Testis (tissue), 3 donors: ENCODE measurements around the gene ELMO1. TPM values are rescaled to one million over a fixed set of nuclear protein-coding genes. Genes with fewer than 3 reads are reported as not detected.

Experiments used
- DNase-seq: peaks from one replicate; pipeline ENCODE4 v3.0.0-alpha.2; 2019
- H3K27ac ChIP-seq, 2 donors: fragments of 200-600 bp; sonication (generic); one replicate each; pipeline ENCODE4 v1.5.1; 2019
- H3K27me3 ChIP-seq: fragments of 200-600 bp; sonication (generic); one replicate; pipeline ENCODE4 v1.5.1; 2019
- H3K36me3 ChIP-seq: fragments of 200-600 bp; sonication (generic); one replicate; pipeline ENCODE4 v1.5.1; 2017; ENCODE audit warnings: low read depth; ENCODE audit errors: missing control alignments
- H3K4me1 ChIP-seq: fragments of 200-600 bp; sonication (generic); one replicate; pipeline ENCODE4 v1.5.1; 2019
- H3K4me3 ChIP-seq, 2 donors: fragments of 200-600 bp; sonication (generic); one replicate each; pipeline ENCODE4 v1.5.1; 2017 to 2019
- H3K9me3 ChIP-seq: fragments of 200-600 bp; sonication (generic); one replicate; pipeline ENCODE4 v1.5.1; 2017
- CTCF ChIP-seq, 3 experiments: fragments of 450-650 bp in 2 of 3; fragments of 200-600 bp in 1 of 3; sonication (generic) in 1 of 3; IDR thresholded peaks; one replicate each; pipeline ENCODE4 v1.5.1; 2016 to 2019; ENCODE audit warnings: antibody characterized with exemption in 3 of 3, mild to moderate bottlenecking in 2 of 3, moderate library complexity in 1 of 3
- POLR2A ChIP-seq: fragments of 450-650 bp; IDR thresholded peaks from one replicate; pipeline ENCODE4 v1.6.1; 2017; ENCODE audit warnings: antibody characterized with exemption, mild to moderate bottlenecking, moderate library complexity
- WGBS, 2 donors: methylation state at CpG; one replicate each; pipeline ENCODE4 v1.1.5; 2018; 5-methylcytosine and 5-hydroxymethylcytosine counted together
- intact Hi-C: fragments of 100-400 bp; cut with DNase I; formaldehyde crosslinking; loops from one replicate; pipeline ENCODE4 v1.15.1; 2023; ENCODE audit warnings: low total_unique reads
- polyA plus RNA-seq: library from polyadenylated mRNA; stranded (reverse); fragments of 350-450 nt; fragmentation: Illumina TruSeq; extraction: RNeasy Lipid Tissue Mini Kit (QIAGEN cat#74804); gene quantifications from one replicate; pipeline ENCODE4 v1.2.3, GENCODE V29; 2014; ENCODE audit warnings: low read depth, low replicate concordance; ENCODE audit not compliant: insufficient read depth
- total RNA-seq, 2 donors: library from RNA; depleted of rRNA; stranded (reverse); fragments of >200 nt; gene quantifications; one replicate each; pipeline ENCODE4 v1.2.3, GENCODE V29; 2016

Gene ELMO1
- total and polyA plus RNA-seq, 3 donors from 2014 or later: 12.9 to 47.2 (median 36.5) TPM

GRCh38 chr7:37092548-37092947, 356.1 kb downstream of the ELMO1 start:
- Histone ChIP-seq H3K4me1 (no peaks in the 10 kb centered on the region), H3K4me3 (no peak overlapping the region), H3K27ac (no peak overlapping the region), H3K9me3 (no peaks in the 10 kb centered on the region), H3K36me3 (no peaks in the 10 kb centered on the region), H3K27me3 (no peaks in the 10 kb centered on the region)
- 61 to 65% methylated on average over 6 of the region's 6 CpGs for WGBS, 2 donors
- no peak for TF ChIP-seq POLR2A
- TF ChIP-seq CTCF (IDR thresholded peaks at IDR 0.05): no peak
- intact Hi-C loops: no loop called here
- DNase-seq: peak; percentile 32

GRCh38 chr7:37089972-37090371, 358.7 kb downstream of the ELMO1 start:
- Histone ChIP-seq H3K4me1 (no peaks in the 10 kb centered on the region), H3K27me3 (no peaks in the 10 kb centered on the region), H3K27ac (no peak overlapping the region), H3K36me3 (no peaks in the 10 kb centered on the region), H3K4me3 (no peak overlapping the region), H3K9me3 (no peaks in the 10 kb centered on the region)
- TF ChIP-seq POLR2A (no peak), CTCF (IDR thresholded peaks at IDR 0.05) (no peak)
- intact Hi-C loops: no loop called here
- WGBS, 2 donors: 90 to 92% methylated on average over 4 of the region's 4 CpGs
- DNase-seq: no peak

- H3K36me3 ChIP-seq: no peaks in the 10 kb centered on the region
- H3K4me1 ChIP-seq: no peaks in the 10 kb centered on the region
- H3K27me3 ChIP-seq: no peaks in the 10 kb centered on the region
- H3K4me3 ChIP-seq: no peak overlapping the region
- WGBS, 2 donors: 91 to 92% methylated on average over 5 of the region's 5 CpGs
- no peak for TF ChIP-seq CTCF (IDR thresholded peaks at IDR 0.05)
- TF ChIP-seq POLR2A: no peak
- intact Hi-C loops: no loop called here
- H3K9me3 ChIP-seq: no peaks in the 10 kb centered on the region
- DNase-seq: no peak
- no peak overlapping the region for H3K27ac ChIP-seq
These were observed 363.1 kb downstream of the ELMO1 start for GRCh38 chr7:37085600-37085999.

GRCh38 chr7:37084303-37084702, 364.4 kb downstream of the ELMO1 start:
- Histone ChIP-seq H3K9me3 (no peaks in the 10 kb centered on the region), H3K27ac (peak overlapping the region in 1 of 2 donors; percentile 60), H3K4me3 (no peak overlapping the region), H3K4me1 (no peaks in the 10 kb centered on the region), H3K27me3 (no peaks in the 10 kb centered on the region), H3K36me3 (no peaks in the 10 kb centered on the region)
- intact Hi-C loops: no loop called here
- TF ChIP-seq POLR2A: no peak
- TF ChIP-seq CTCF (IDR thresholded peaks at IDR 0.05): no peak
- WGBS, 2 donors: 47 to 64% methylated on average over 2 of the region's 2 CpGs
- no peak for DNase-seq

- Histone ChIP-seq H3K27ac (peak overlapping the region in 1 of 2 donors; percentile 63), H3K4me3 (no peak overlapping the region), H3K4me1 (no peaks in the 10 kb centered on the region), H3K27me3 (no peaks in the 10 kb centered on the region), H3K36me3 (no peaks in the 10 kb centered on the region), H3K9me3 (no peaks in the 10 kb centered on the region)
- no peak for DNase-seq
- intact Hi-C loops: no loop called here
- WGBS, 2 donors: 37 to 54% methylated on average over 5 of the region's 5 CpGs
- TF ChIP-seq CTCF (IDR thresholded peaks at IDR 0.05) (no peak), POLR2A (no peak)
These were observed 365.2 kb downstream of the ELMO1 start for GRCh38 chr7:37083311-37084096.
